A673 (cell line): ENCODE results near the gene PPP2R5C. TPM values are rescaled to one million over a fixed set of nuclear protein-coding genes. Genes with fewer than 3 reads are reported as not detected.
A peak's percentile ranks its signal among the peaks of the same experiment; 100 is the strongest.
"Not testable (repeated sequence)": the region's sequence is repeated elsewhere in the genome, so short reads cannot be mapped to it uniquely, and the experiment has no call there.

Experiments
- BruUV-seq: library from RNA; stranded (reverse); fragments of 400-500 nt; replicated peaks from 2 replicates; lab custom pipeline; 2021; lab: Mats Ljungman, UMichigan
- CTCF ChIA-PET: fragments of 300-600 bp; sonication (Branson Sonifier 250); formaldehyde crosslinking; loops from one replicate; lab custom pipeline; 2022; ENCODE audit warnings: antibody characterized with exemption; lab: Charles Lee
- POLR2A ChIA-PET: fragments of 300-600 bp; sonication (Branson Sonifier 250); formaldehyde crosslinking; loops from one replicate; lab custom pipeline; 2022; ENCODE audit warnings: antibody characterized with exemption; ENCODE audit not compliant: low non-redundant PET; lab: Charles Lee
- DNase-seq: peaks from one replicate; pipeline ENCODE4 v3.0.0-alpha.2; 2015; ENCODE audit warnings: low spot score
- H3K27ac ChIP-seq: fragments of 200-600 bp; sonication (generic); 2 replicates; pipeline ENCODE4 v1.5.1; 2016; ENCODE audit warnings: mixed run types, low read depth, mild to moderate bottlenecking, mixed read lengths, antibody characterized with exemption, low read length; ENCODE audit not compliant: poor library complexity, severe bottlenecking
- H3K27me3 ChIP-seq: fragments of 200-600 bp; sonication (generic); replicated peaks from 2 replicates; pipeline ENCODE4 v1.6.1; 2017; ENCODE audit warnings: mixed run types, low read depth, mild to moderate bottlenecking, mixed read lengths, antibody characterized with exemption, low read length; ENCODE audit not compliant: insufficient read depth, poor library complexity
- H3K36me3 ChIP-seq: fragments of 200-600 bp; sonication (generic); 2 replicates; pipeline ENCODE4 v1.6.1; 2016; ENCODE audit warnings: mixed run types, mild to moderate bottlenecking, mixed read lengths, antibody characterized with exemption, low read length; ENCODE audit not compliant: insufficient read depth, poor library complexity, severe bottlenecking
- H3K4me1 ChIP-seq: fragments of 200-600 bp; sonication (generic); 2 replicates; pipeline ENCODE4 v1.6.1; 2017; ENCODE audit warnings: mixed run types, mild to moderate bottlenecking, mixed read lengths, antibody characterized with exemption, low read length; ENCODE audit not compliant: insufficient read depth, poor library complexity, severe bottlenecking
- H3K4me3 ChIP-seq: fragments of 200-600 bp; sonication (generic); 2 replicates; pipeline ENCODE4 v1.5.1; 2016; ENCODE audit warnings: low read depth, mixed run types, mild to moderate bottlenecking, mixed read lengths, low read length; ENCODE audit not compliant: poor library complexity, severe bottlenecking
- H3K9me3 ChIP-seq: fragments of 200-600 bp; sonication (generic); 2 replicates; pipeline ENCODE4 v1.6.1; 2016; ENCODE audit warnings: mixed run types, low read depth, mild to moderate bottlenecking, mixed read lengths, antibody characterized with exemption, low read length; ENCODE audit not compliant: poor library complexity, severe bottlenecking
- EZH2 ChIP-seq: fragments of 200-600 bp; sonication (generic); IDR thresholded peaks from 2 replicates; pipeline ENCODE4 v1.6.1; 2017; ENCODE audit warnings: borderline replicate concordance, low read depth, mild to moderate bottlenecking, mixed read lengths, antibody characterized with exemption, low read length; ENCODE audit not compliant: poor library complexity, severe bottlenecking
- intact Hi-C: fragments of 100-400 bp; cut with micrococcal nuclease; formaldehyde crosslinking; loops from one replicate; pipeline ENCODE4 v1.10.0; 2022; ENCODE audit not compliant: unreplicated experiment
- total RNA-seq: library from RNA; stranded (reverse); gene quantifications from 2 replicates; pipeline ENCODE4 v1.2.3, GENCODE V29; 2021
- TF ChIP-seq, protein P1 (sequence below): fragments of 300-800, 200-600 bp; sonication (generic); conservative IDR thresholded peaks from 2 replicates; pipeline ENCODE4 v1.5.1; 2017; ENCODE audit warnings: low read depth, mild to moderate bottlenecking, antibody characterized with exemption, low read length, moderate library complexity, mixed read lengths

Gene PPP2R5C
- total RNA-seq, 1 experiment from 2014 or later: 113 TPM

GRCh38 chr14:101970830-101971400, 209.4 kb downstream of the PPP2R5C start:
- H3K9me3 ChIP-seq: no peaks in the 10 kb centered on the region
- no peak for DNase-seq
- intact Hi-C loops: no loop called here
- H3K36me3 ChIP-seq: peaks cover 36% of the 10 kb centered on the region
- no TSS peak for BruUV-seq
- POLR2A ChIA-PET: no interaction called here
- no peak overlapping the region for H3K4me3 ChIP-seq
- H3K4me1 ChIP-seq: peaks cover 37% of the 10 kb centered on the region
- TF ChIP-seq EZH2: no peak
- TF ChIP-seq, protein P1, sequence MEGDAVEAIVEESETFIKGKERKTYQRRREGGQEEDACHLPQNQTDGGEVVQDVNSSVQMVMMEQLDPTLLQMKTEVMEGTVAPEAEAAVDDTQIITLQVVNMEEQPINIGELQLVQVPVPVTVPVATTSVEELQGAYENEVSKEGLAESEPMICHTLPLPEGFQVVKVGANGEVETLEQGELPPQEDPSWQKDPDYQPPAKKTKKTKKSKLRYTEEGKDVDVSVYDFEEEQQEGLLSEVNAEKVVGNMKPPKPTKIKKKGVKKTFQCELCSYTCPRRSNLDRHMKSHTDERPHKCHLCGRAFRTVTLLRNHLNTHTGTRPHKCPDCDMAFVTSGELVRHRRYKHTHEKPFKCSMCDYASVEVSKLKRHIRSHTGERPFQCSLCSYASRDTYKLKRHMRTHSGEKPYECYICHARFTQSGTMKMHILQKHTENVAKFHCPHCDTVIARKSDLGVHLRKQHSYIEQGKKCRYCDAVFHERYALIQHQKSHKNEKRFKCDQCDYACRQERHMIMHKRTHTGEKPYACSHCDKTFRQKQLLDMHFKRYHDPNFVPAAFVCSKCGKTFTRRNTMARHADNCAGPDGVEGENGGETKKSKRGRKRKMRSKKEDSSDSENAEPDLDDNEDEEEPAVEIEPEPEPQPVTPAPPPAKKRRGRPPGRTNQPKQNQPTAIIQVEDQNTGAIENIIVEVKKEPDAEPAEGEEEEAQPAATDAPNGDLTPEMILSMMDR: no peak
- CTCF ChIA-PET: no interaction called here
- H3K27ac ChIP-seq: peak overlapping the region; percentile 71
- H3K27me3 ChIP-seq: no peaks in the 10 kb centered on the region

DNA sequence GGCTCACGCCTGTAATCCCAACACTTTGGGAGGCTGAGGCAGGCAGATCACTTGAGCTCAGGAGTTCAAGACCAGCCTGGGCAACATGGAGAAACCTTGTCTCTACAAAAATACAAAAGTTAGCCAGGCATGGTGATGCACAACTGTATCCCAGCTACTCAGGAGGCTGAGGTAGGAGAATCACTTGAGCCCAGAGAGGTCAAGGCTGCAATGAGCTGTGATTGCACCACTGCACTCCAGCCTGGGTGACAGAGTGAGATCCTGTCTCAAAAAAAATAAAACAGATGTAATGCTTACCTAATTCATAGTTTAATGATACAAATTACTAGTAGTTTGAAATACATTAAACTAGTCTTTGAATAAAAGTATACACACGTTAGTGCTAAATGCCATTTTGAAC, 209.9 kb downstream of the PPP2R5C start:
- DNase-seq, BruUV-seq, H3K9me3 ChIP-seq, H3K27me3 ChIP-seq, POLR2A ChIA-PET, CTCF ChIA-PET, H3K4me3 ChIP-seq, intact Hi-C loops: not testable (repeated sequence)
- Histone ChIP-seq H3K4me1 (peaks cover 37% of the 10 kb centered on the region), H3K36me3 (peaks cover 41% of the 10 kb centered on the region), H3K27ac (peak overlapping the region; percentile 71)

DNA sequence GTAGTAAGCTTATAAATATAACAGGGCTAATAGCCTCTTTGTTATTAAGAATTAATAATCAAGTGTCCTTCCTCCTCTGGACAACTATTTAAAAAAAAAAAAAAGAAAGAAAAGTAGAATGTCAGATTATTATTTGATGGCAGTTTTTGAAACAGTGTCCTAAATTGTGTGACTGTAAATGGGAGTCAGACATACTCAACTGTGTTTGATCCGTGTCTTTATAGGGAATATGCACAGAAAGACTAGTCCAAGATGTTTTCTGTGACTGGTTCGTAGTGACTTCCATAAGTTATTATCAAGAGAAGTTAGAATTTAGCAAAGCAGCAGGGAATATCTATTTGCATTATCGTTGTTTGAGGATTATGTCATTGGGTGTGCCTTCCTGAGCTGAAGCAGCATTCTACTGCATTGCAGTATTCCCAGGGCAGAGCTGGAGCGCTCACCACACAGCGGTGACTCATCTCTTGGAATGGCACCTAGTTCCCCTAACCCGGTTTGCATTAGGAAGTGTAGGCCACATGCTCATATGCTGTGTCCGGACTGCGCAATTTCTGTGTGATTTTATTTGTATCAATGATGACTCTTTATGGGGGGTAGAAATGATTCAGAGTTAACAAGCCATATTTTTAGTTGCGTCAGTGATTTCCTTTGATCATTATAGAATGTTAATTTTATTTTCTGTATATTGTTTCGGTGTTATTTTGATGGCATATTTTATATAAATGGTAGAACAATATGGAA, 210.8 kb downstream of the PPP2R5C start:
- POLR2A ChIA-PET: interaction anchor here (0.9 kb wide), 1 partner anchor 9 kb away, joined by 3 read pairs; no protein-coding TSS in a partner anchor

More for the DNA sequence above, 210.8 kb downstream of the PPP2R5C start:
- Histone ChIP-seq H3K36me3 (peaks cover 43% of the 10 kb centered on the region), H3K4me1 (peaks cover 31% of the 10 kb centered on the region), H3K4me3 (peak overlapping the region; percentile 1), H3K27me3 (no peaks in the 10 kb centered on the region), H3K9me3 (no peaks in the 10 kb centered on the region), H3K27ac (peak overlapping the region; percentile 71)
- no TSS peak for BruUV-seq
- intact Hi-C loops: no loop called here
- TF ChIP-seq, protein P1: no peak
- no peak for TF ChIP-seq EZH2
- peak; percentile 97 for DNase-seq
- CTCF ChIA-PET: interaction anchor here (1.3 kb wide), 1 partner anchor 11 kb away, joined by 4 read pairs; no protein-coding TSS in a partner anchor
